IPS DF 19.7 (cell line): ENCODE data around the gene SAP25.
"Not testable (repeated sequence)": the region's sequence is repeated elsewhere in the genome, so short reads cannot be mapped to it uniquely, and the experiment has no call there.

ENCODE experiments used
- DNase-seq: peaks from one replicate; pipeline ENCODE4 v3.0.0-alpha.2; 2013; ENCODE audit warnings: low read depth, low spot score

The SAP25 gene

GRCh38 chr7:100575746-100576383 lies 2.2 kb upstream of the SAP25 start:
- no peak for DNase-seq

- no peak for DNase-seq
Measured at GRCh38 chr7:100575206-100575631, 1.5 kb upstream of the SAP25 start.

GRCh38 chr7:100574362-100575205 lies 884 bp upstream of the SAP25 start:
- no peak for DNase-seq

- no peak for DNase-seq
Measured at GRCh38 chr7:100572949-100573675, 588 bp downstream of the SAP25 start.

- DNase-seq = no peak
Measured at GRCh38 chr7:100572281-100572948, 1.3 kb downstream of the SAP25 start.

GRCh38 chr7:100571829-100572116 lies 1.9 kb downstream of the SAP25 start:
- no peak for DNase-seq

- DNase-seq = no peak
Measured at GRCh38 chr7:100570954-100571828, 2.5 kb downstream of the SAP25 start.

GRCh38 chr7:100568896-100569844 lies 4.5 kb downstream of the SAP25 start:
- no peak for DNase-seq

- DNase-seq = no peak
Measured at GRCh38 chr7:100568176-100568895, 5.4 kb downstream of the SAP25 start.

- no peak for DNase-seq
Measured at GRCh38 chr7:100567751-100568175, 5.9 kb downstream of the SAP25 start.

- DNase-seq = no peak
Measured at GRCh38 chr7:100567031-100567730, 6.5 kb downstream of the SAP25 start.

GRCh38 chr7:100566018-100566531 lies 7.6 kb downstream of the SAP25 start:
- no peak for DNase-seq

GRCh38 chr7:100565133-100565571 lies 8.5 kb downstream of the SAP25 start:
- no peak for DNase-seq

- not testable (repeated sequence) for DNase-seq
Measured at GRCh38 chr7:100564405-100564804, 9.3 kb downstream of the SAP25 start.

- no peak for DNase-seq
Measured at GRCh38 chr7:100563809-100564400, 9.8 kb downstream of the SAP25 start.

GRCh38 chr7:100563100-100563564 lies 10.6 kb downstream of the SAP25 start:
- no peak for DNase-seq

GRCh38 chr7:100562195-100563099 lies 11.3 kb downstream of the SAP25 start:
- no peak for DNase-seq
